GM21723 (cell line): ENCODE results near the gene PLPP7.
"Not testable (repeated sequence)": the region's sequence is repeated elsewhere in the genome, so short reads cannot be mapped to it uniquely, and the experiment has no call there.

Experiments
- ATAC-seq: cut with Tn5 transposase; IDR thresholded peaks from one replicate; pipeline ENCODE4 v1.9.1; 2021; ENCODE audit warnings: mild to moderate bottlenecking, moderate library complexity; ENCODE audit not compliant: unreplicated experiment

The PLPP7 gene

DNA sequence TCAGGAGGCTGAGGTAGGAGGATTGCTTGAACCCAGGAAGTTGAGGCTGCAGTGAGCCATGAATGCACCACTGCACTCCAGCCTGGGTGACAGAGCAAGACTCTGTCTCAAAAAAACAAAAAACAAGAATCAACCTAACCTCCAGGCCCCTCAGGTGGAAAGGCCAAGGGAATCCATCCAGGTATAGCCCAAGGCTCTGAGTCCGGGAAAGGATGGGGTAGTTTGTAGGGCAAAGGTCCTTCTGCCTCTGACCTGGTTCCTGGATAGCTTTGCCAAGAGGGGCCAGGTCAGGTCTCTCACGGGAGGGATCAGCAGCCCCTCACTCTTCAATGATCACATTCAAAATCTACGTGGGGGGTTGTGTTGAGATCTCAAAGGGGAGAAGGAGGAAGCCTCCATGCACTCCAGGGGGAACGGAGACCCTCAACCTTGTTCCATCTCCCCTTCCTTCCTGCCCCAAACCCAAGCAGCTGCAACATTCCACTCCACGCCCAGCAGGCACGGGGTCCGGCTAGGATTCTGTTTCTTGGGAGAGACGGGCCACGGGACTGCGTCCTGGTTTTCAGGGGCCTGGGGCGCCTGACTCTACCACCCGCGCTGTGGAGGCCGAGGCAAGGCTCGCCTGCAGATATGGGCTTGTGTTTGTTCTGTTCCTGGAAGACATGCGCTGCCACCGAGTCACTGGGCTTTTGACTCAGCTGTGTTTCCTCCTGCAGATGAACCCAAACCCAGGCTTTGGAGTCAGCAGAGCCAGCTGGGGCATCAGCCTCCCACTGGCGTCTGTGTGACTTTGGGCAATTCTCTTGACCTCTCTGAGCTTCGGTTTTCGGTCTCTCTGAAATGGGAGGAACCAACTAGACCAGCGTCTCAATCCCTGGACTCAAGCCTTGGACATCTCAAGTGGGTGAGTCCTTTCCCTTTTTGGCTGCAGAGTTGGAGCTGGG lies 35.5 kb downstream of the PLPP7 start:
- ATAC-seq: no peak

DNA sequence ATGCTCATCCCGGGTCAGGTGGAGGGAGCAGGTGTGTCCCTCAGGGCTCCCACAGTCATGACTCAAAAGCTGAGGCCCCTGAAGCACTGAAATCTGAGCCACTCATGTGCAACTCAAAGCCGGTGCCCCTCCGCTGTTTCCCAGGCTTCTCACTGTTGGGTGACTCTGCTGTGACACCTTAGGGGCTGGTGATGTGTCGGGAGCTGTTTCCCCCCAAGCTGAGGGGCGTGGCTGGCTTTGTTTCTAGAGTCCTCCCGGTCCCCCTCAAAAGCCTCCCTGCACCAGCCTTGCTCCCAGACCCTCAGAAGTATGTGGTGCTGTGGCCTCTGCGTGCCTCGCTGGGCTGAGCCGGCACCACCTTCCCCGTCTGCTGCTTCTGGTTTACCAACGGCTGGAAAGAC lies 39.7 kb downstream of the PLPP7 start:
- no peak for ATAC-seq

DNA sequence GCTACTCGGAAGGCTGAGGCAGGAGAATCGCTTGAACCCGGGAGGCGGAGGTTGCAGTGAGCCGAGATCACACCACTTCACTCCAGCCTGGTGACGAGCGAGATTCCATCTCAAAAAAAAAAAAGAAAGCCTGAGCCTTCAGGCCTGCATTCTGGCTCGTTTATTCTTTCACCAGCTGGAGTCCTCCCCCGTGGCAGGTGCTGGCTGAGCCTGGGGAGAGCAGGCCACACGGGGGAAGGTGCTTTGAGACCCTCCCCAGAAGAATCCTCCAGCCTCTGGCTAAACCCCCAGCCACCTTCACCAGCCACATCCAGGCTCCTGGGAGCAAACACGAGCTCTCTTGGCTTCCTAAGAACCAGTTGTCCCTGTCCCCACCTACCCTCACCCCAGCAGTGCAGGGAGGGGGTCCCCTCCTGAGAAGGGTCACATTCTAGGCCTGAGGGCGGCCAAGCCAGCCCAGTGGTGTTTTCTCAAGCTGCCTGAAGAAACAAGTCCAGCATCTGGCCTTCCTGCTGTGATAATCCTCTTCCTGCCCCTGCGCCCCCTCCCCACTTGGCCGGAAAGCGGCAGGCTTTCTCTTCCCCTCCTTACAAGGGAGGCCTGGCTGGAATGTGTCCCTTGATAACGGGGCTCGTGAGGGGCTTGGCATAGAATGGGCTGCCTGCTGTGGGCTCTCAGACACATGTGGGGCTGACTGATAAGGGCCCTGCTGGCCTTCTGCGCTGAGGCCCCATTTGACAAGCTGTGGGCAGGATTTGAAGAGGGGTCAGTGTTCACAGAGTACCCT lies 41.5 kb downstream of the PLPP7 start:
- ATAC-seq: no peak

DNA sequence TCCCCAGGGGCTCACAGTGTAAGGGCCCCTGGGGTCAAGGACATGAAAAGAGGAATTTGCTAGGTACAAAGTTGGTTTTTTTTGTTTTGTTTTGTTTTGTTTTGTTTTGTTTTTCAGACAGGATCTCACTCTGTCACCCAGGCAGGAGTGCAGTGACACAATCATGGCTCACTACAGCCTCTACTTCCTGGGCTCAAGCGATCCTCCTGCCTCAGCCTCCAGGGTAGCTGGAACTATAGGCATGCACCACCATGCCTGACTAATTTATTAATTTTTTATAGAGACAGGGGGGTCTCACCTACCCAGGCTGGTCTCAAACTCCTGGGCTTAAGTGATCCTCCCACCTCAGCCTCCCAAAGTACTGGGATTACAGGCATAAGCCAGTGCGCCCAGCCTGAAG lies 42.5 kb downstream of the PLPP7 start:
- ATAC-seq: not testable (repeated sequence)

DNA sequence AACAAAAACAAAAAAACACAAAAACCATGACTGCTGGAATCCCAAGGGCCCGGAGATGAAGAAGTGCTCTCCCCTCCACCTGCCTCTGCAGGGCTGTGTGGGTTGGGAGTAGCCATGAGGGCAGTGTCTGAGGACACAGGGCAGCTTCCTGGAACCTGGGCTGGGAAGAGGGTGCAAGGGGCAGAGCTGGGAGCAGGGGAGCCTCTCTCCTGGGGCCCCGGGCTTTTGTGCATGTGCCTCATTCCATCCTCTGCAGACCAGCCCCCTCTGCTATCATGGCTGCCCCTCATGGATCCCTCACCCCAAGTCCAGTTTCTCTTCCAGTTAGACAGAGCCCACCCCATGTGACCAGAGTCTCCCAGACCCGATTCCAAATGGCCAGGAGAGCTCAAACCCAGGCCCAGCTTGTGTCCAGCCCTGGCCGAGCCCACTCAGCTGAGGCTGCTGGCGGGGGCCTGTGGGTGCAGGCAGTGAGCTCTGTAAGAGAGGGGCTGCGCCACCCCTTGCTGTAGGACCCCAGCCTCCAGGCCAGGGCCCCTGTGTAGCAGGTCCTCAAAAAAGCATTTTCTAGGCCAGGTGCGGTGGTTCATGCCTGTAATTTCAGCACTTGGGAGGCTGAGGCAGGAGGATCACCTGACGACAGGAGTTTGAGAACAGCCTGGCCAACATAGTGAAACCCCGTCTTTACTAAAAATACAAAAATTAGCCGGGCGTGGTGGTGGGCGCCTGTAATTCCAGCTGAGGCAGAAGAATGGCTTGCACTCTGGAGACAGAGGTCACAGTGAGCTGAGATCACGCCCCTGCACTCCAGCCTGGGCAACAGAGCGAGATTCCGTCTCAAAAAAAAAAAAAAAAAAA lies 44.5 kb downstream of the PLPP7 start:
- no peak for ATAC-seq

GRCh38 chr9:131334629-131335367 lies 45.3 kb downstream of the PLPP7 start:
- no peak for ATAC-seq

- no peak for ATAC-seq
Observed at GRCh38 chr9:131335368-131335755, 45.8 kb downstream of the PLPP7 start.

GRCh38 chr9:131337131-131337848 lies 47.8 kb downstream of the PLPP7 start:
- ATAC-seq: no peak

GRCh38 chr9:131339212-131339611 lies 49.7 kb downstream of the PLPP7 start:
- not testable (repeated sequence) for ATAC-seq

DNA sequence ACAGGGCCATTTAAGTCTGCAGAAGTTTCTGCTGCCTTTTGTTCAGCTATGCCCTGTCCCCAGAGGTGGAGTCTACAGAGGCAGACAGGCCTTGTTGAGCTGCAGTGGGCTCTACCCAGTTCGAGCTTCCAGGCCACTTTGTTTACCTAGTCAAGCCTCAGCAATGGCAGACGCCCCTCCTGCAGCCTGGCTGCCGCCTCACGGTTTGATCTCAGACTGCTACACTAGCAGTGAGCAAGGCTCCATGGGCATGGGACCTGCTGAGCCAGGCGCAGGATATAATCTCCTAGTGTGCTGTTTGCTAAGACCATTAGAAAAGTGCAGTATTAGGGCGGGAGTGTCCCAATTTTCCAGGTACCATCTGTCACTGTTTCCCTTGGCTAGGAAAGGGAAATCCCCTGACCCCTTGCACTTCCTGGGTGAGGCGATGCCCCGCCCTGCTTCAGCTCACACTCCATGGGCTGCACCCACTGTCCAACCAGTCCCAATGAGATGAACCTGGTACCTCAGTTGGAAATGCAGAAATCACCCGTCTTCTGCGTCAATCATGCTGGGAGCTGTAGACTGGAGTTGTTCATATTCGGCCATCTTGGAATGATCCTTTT lies 55.5 kb downstream of the PLPP7 start:
- ATAC-seq: not testable (repeated sequence)

- no peak for ATAC-seq
Observed at GRCh38 chr9:131346559-131346958, 57.0 kb downstream of the PLPP7 start.

DNA sequence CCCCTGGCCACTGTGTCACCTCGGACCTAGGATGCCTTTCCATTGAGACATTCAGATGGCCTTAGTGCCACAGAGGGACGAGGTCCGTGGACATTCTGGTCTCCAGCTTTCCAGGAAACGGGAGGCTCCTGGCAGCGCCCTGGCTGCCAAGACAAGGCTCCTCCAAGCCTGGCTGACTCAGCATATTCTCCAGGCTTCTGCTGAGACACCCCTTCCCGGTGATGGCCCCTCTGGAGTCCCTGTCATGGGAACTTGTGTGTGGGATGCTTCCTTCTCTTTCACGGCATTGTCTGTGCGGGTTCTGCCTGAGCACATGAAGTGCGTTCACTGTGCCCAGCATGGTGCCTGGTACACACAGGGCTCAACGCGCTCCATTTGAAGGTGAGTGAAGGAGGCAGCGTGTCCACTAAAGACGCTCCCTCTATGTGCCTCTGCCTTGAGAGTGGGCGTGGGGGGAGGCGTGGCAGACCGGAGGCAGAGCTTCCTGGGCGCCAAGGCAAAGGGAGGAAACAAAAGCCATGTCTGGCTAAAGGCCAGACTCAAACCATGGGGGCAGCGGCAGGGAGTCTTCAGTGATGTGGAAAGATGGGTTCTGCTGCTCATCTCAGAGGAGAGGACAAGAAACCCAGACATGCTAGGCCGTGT lies 58.0 kb downstream of the PLPP7 start:
- ATAC-seq: no peak

DNA sequence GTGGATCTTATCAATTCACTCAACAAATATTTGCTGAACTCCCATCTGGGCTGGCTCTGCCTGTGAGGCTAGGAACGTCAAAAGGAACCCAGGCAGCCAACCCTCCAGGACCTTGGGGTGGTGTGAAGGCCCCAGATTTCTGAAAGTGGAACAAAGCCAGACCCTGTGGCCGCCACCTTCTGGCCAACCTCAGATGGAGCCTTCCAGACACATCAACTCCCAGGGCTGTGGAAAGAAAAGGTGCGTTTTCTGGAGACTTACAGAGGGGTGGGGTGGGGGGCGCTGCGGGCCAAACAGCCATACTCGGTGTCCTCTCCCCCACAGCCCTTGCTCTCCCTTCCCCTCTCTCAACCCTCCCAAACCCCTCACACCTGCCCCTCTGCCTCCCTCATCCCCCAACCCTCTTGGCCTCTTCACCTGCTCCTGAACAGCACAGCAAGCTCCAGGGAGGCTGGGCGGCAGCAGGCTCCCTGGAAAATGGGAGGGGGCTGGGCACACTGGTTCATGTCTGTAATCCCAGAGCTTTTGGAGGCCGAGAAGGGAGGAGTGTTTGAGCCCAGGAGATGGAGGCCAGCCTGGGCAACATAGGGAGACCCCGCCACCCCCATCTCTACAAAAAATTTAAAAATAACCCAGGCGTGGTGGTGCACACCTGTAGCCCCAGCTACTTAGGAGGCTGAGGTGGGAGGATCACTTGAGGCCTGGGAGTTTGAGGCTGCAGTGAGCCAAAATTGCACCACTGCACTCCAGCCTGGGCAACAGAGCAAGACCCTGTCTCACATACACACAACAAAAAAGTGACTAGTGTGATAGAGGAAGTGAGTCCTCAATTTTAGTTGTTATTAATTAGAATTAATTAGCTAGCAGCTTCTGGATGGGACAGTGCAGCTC lies 59.4 kb downstream of the PLPP7 start:
- no peak for ATAC-seq

DNA sequence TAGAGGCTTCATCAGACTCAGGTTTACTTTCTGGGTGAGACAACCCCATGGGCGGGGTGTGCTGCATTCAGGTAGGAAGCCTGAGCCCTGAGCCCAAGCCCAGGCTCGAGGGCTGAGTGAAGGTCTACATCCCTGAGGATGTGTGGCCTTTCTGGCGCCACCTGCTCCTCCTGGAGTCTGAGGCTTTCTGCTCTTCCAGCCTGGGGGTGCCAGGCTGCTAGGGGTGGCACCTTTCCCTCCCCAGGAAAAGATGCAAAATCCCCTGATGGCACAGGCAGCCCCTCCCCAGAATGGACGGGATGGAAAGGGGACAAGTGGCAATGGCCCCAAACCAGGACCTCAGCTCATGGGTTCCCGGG lies 60.0 kb downstream of the PLPP7 start:
- no peak for ATAC-seq

- no peak for ATAC-seq
Observed at GRCh38 chr9:131349881-131350563, 60.5 kb downstream of the PLPP7 start.

DNA sequence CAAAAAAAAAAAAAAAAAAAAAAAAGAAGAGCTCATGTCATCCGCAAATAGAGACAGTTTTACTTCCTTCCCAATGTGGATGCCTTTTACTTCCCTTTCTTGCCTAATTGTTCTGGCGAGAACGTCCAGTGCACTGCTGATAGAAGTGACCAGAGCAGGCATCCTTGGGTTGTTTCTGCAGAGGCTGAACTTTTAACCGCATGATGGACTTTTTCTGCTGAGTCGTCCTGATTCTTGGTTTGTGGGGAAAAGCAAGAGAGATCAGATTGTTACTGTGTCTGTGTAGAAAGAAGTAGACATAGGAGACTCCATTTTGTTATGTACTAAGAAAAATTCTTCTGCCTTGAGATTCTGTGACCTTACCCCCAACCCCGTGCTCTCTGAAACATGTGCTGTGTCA lies 67.0 kb downstream of the PLPP7 start:
- ATAC-seq: not testable (repeated sequence)

- no peak for ATAC-seq
Observed at GRCh38 chr9:131358556-131358955, 69.0 kb downstream of the PLPP7 start.
